Testis (tissue), 3 donors: ENCODE measurements around the gene PIP5K1C. TPM values are rescaled to one million over a fixed set of nuclear protein-coding genes. Genes with fewer than 3 reads are reported as not detected.
A peak's percentile ranks its signal among the peaks of the same experiment; 100 is the strongest.

Experiments used
- DNase-seq: peaks from one replicate; pipeline ENCODE4 v3.0.0-alpha.2; 2019
- H3K27ac ChIP-seq, 2 donors: fragments of 200-600 bp; sonication (generic); one replicate each; pipeline ENCODE4 v1.5.1; 2019
- H3K27me3 ChIP-seq: fragments of 200-600 bp; sonication (generic); one replicate; pipeline ENCODE4 v1.5.1; 2019
- H3K36me3 ChIP-seq: fragments of 200-600 bp; sonication (generic); one replicate; pipeline ENCODE4 v1.5.1; 2017; ENCODE audit warnings: low read depth; ENCODE audit errors: missing control alignments
- H3K4me1 ChIP-seq: fragments of 200-600 bp; sonication (generic); one replicate; pipeline ENCODE4 v1.5.1; 2019
- H3K4me3 ChIP-seq, 2 donors: fragments of 200-600 bp; sonication (generic); one replicate each; pipeline ENCODE4 v1.5.1; 2017 to 2019
- H3K9me3 ChIP-seq: fragments of 200-600 bp; sonication (generic); one replicate; pipeline ENCODE4 v1.5.1; 2017
- POLR2A ChIP-seq: fragments of 450-650 bp; IDR thresholded peaks from one replicate; pipeline ENCODE4 v1.6.1; 2017; ENCODE audit warnings: antibody characterized with exemption, mild to moderate bottlenecking, moderate library complexity
- WGBS, 2 donors: methylation state at CpG; one replicate each; pipeline ENCODE4 v1.1.5; 2018; 5-methylcytosine and 5-hydroxymethylcytosine counted together
- intact Hi-C: fragments of 100-400 bp; cut with DNase I; formaldehyde crosslinking; loops from one replicate; pipeline ENCODE4 v1.15.1; 2023; ENCODE audit warnings: low total_unique reads
- polyA plus RNA-seq: library from polyadenylated mRNA; stranded (reverse); fragments of 350-450 nt; fragmentation: Illumina TruSeq; extraction: RNeasy Lipid Tissue Mini Kit (QIAGEN cat#74804); gene quantifications from one replicate; pipeline ENCODE4 v1.2.3, GENCODE V29; 2014; ENCODE audit warnings: low read depth, low replicate concordance; ENCODE audit not compliant: insufficient read depth
- total RNA-seq, 2 donors: library from RNA; depleted of rRNA; stranded (reverse); fragments of >200 nt; gene quantifications; one replicate each; pipeline ENCODE4 v1.2.3, GENCODE V29; 2016
- TF ChIP-seq, protein P1 (sequence below), 3 experiments: fragments of 450-650 bp in 2 of 3; fragments of 200-600 bp in 1 of 3; sonication (generic) in 1 of 3; IDR thresholded peaks; one replicate each; pipeline ENCODE4 v1.5.1; 2016 to 2019; ENCODE audit warnings: antibody characterized with exemption in 3 of 3, mild to moderate bottlenecking in 2 of 3, moderate library complexity in 1 of 3

The PIP5K1C gene
- total and polyA plus RNA-seq, 3 donors from 2014 or later = 80.2 to 99.1 (median 87.0) TPM

DNA sequence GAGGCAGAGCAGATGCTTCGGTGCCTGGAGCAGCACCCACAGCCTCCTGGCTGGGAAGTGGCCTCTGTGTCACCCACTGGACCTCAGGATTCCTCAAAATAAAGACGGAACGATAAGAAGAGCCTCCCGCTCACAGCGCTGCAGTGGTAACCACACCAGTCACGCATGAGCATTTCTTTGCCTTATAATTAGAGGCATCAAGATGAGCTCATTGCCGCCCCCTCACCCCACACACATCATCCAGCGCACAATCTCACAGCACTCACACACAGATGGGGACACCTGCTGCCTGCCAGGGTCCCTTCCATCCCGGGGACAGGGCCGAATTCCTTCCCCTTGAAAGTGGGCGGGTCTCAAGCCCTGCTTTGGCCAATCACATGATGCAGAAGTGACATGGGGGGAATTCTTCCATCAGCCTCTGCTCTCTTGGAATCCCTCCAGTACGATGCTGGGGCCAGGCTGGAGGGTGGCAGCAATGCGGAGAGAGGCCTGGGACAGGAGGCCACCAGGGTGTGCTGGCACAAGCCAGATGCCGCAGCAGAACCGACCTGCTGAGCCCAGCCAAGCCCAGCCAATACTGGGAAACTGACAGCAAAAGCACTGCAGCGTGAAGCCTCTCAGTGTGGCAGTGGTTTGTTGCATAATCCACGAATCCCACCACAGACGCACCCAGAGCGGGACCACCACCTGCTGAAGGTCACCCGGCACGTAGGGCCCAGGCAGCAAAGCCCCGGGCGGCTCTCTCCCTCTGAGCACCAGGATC is 16.0 kb downstream of the PIP5K1C start:
- no peak for TF ChIP-seq POLR2A
- TF ChIP-seq, protein P1, sequence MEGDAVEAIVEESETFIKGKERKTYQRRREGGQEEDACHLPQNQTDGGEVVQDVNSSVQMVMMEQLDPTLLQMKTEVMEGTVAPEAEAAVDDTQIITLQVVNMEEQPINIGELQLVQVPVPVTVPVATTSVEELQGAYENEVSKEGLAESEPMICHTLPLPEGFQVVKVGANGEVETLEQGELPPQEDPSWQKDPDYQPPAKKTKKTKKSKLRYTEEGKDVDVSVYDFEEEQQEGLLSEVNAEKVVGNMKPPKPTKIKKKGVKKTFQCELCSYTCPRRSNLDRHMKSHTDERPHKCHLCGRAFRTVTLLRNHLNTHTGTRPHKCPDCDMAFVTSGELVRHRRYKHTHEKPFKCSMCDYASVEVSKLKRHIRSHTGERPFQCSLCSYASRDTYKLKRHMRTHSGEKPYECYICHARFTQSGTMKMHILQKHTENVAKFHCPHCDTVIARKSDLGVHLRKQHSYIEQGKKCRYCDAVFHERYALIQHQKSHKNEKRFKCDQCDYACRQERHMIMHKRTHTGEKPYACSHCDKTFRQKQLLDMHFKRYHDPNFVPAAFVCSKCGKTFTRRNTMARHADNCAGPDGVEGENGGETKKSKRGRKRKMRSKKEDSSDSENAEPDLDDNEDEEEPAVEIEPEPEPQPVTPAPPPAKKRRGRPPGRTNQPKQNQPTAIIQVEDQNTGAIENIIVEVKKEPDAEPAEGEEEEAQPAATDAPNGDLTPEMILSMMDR (IDR thresholded peaks at IDR 0.05) = no peak
- Histone ChIP-seq H3K36me3 (no peaks in the 10 kb centered on the region), H3K4me3 (no peak overlapping the region), H3K27ac (no peak overlapping the region), H3K27me3 (no peaks in the 10 kb centered on the region), H3K4me1 (peaks cover 4% of the 10 kb centered on the region), H3K9me3 (no peaks in the 10 kb centered on the region)
- intact Hi-C loops = no loop called here
- no peak for DNase-seq
- 80 to 83% methylated on average over 14 to 23 of the region's 23 CpGs for WGBS, 2 donors

DNA sequence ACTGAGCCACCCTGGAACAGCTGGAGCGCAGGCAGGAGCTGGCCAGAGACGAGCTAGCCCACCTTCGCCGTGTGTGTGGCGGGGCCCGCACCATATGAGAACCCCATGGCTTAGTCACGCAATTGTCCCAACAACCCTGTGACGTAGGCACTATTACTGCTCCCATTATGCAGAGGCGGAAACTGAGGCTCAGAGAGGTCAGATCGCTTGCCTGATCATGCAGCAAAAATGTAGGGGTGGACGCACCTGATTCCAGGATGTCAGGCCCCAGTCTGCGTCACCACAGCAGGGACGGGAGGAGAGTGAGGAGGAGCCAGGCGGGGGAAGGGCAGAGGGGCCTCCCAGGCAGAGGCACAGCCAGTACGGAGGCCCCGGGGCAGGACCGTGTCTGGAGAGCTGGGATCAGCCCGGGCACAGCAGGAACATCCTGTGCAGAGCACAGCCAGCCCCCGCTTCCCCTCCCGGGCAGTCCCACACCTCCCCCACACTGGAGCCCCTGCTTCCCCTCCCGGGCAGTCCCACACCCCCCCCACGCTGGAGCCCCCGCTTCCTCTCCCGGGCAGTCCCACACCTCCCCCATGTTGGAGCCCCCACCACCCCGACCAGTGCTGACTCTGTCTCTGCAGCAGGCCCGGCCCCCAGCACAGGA is 16.7 kb downstream of the PIP5K1C start:
- DNase-seq = no peak
- 57 to 78% methylated on average over 19 to 26 of the region's 26 CpGs for WGBS, 2 donors

DNA sequence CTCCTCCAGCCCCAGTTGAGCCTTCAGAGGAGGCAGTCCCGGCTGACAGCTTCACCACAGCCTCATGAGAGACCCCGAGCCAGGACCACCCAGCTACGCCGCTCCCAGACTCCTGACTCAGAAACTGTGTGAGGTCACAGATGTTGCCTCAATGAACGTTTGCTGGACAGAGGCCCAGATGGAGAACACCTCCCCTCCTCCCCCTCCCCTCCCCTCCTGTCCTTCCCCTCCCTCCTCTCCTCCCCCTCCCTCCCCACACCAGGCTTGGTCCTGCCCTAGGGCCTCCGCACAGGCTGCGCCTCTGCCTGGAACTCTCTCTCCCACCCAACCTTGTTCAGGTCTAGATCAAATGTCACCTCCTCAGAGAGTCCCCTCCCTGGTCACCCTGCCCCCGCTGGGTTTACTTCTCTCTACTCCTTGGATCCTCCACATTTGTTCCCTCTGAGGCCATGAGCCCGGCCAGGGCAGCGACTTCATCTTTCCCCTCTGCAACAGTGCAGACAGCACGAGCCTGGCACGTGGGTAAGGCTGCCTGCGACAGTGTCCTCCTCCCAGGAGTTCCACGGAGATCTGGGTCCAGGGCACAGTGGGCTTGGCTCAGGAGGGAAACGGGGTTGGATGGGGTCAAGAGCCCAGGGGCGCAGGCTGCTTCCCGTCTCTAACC is 17.4 kb downstream of the PIP5K1C start:
- H3K4me3 ChIP-seq = no peak overlapping the region
- DNase-seq = no peak
- no peaks in the 10 kb centered on the region for H3K9me3 ChIP-seq
- 69 to 75% methylated on average over 16 to 17 of the region's 17 CpGs for WGBS, 2 donors
- peaks cover 4% of the 10 kb centered on the region for H3K4me1 ChIP-seq
- TF ChIP-seq, protein P1 (IDR thresholded peaks at IDR 0.05) = no peak
- H3K27ac ChIP-seq = peak overlapping the region; percentile 39 to 61
- H3K36me3 ChIP-seq = no peaks in the 10 kb centered on the region
- intact Hi-C loops = no loop called here
- no peaks in the 10 kb centered on the region for H3K27me3 ChIP-seq

More for the DNA sequence above, 16.7 kb downstream of the PIP5K1C start:
- TF ChIP-seq, protein P1 (IDR thresholded peaks at IDR 0.05) = no peak
- TF ChIP-seq POLR2A = no peak
- Histone ChIP-seq H3K9me3 (no peaks in the 10 kb centered on the region), H3K4me1 (peaks cover 4% of the 10 kb centered on the region), H3K4me3 (no peak overlapping the region), H3K27me3 (no peaks in the 10 kb centered on the region), H3K36me3 (no peaks in the 10 kb centered on the region), H3K27ac (peak overlapping the region in 1 of 2 donors; percentile 61)
- intact Hi-C loops = no loop called here

DNA sequence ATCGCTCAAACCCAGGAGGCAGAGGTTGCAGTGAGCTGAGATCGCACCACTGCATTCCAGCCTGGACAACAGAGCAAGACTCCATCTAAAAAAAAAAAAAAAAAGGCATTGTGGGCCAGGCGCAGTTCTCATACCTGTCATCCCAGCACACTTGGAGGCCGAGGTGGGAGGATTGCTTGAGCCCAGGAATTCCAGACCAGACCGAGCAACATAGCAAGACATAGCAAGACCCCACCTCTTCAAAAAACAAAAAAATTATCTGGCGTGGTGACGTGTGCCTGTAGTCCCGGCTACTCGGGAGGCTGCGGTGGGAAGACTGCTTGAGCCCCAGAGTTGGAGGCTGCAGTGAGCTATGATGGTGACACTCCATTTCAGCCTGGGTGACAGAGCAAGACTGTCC is 18.0 kb downstream of the PIP5K1C start:
- WGBS, 2 donors = 92 to 98% methylated on average over 10 of the region's 10 CpGs
- Histone ChIP-seq H3K27ac (no peak overlapping the region), H3K4me3 (no peak overlapping the region), H3K9me3 (no peaks in the 10 kb centered on the region), H3K36me3 (no peaks in the 10 kb centered on the region), H3K27me3 (no peaks in the 10 kb centered on the region), H3K4me1 (peaks cover 4% of the 10 kb centered on the region)
- no peak for TF ChIP-seq POLR2A
- TF ChIP-seq, protein P1 (IDR thresholded peaks at IDR 0.05) = no peak
- DNase-seq = no peak
- intact Hi-C loops = no loop called here
